Stimulated activated CD4-positive, alpha-beta T cell treated with anti-CD3 and anti-CD28 coated beads, Interleukin-4, amount 100 ng/mL, for 24 hours (primary cell): ENCODE results near the gene SCGB3A2.
"Not testable (repeated sequence)": the region's sequence is repeated elsewhere in the genome, so short reads cannot be mapped to it uniquely, and the experiment has no call there.

ENCODE experiments used
- DNase-seq: peaks from one replicate; pipeline ENCODE4 v3.0.0-alpha.2; 2020

SCGB3A2 gene

GRCh38 chr5:147869112-147869511 lies 9.4 kb upstream of the SCGB3A2 start:
- DNase-seq: no peak

DNA sequence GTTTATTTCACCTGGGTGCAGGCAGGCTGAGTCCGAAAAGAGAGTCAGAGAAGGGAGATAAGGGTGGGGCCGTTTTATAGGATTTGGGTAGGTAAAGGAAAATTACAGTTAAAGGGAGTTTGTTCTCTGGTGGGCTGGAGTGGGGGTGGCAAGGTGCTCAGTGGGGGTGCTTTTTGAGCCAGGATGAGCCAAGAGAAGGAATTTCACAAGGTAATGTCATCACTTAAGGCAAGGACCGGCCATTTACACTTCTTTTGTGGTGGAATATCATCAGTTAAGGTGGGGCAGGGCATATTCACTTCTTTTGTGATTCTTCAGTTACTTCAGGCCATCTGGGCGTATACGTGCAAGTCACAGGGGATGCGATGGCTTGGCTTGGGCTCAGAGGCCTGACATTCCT lies 8.6 kb upstream of the SCGB3A2 start:
- not testable (repeated sequence) for DNase-seq

DNA sequence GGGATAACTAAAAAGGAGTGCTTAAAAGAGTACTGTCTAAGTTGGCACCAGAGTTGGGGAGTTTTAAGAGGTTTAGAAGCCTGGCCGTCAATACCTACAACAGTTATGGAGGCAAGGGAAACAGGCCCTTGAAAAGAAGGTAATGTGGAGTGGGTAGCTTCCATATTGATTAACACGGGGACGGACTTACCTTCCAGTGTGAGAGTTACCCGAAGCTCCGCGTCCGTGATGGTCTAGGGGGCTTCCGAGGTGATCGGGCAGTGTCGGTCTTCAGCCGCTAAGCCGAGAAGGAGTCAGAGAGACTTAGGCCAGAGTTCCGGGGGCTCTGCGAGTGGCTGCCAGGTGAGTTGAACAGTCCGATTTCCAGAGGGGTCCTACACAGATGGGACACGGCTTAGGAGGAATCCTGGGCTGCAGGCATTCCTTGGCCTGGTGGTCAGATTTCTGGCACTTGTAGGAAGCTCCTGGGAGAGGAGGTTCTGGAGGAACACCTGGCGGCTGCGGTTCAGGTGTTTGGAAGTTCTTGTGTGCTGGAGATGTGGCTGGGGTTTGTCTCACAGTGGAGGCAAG lies 6.4 kb upstream of the SCGB3A2 start:
- not testable (repeated sequence) for DNase-seq

DNA sequence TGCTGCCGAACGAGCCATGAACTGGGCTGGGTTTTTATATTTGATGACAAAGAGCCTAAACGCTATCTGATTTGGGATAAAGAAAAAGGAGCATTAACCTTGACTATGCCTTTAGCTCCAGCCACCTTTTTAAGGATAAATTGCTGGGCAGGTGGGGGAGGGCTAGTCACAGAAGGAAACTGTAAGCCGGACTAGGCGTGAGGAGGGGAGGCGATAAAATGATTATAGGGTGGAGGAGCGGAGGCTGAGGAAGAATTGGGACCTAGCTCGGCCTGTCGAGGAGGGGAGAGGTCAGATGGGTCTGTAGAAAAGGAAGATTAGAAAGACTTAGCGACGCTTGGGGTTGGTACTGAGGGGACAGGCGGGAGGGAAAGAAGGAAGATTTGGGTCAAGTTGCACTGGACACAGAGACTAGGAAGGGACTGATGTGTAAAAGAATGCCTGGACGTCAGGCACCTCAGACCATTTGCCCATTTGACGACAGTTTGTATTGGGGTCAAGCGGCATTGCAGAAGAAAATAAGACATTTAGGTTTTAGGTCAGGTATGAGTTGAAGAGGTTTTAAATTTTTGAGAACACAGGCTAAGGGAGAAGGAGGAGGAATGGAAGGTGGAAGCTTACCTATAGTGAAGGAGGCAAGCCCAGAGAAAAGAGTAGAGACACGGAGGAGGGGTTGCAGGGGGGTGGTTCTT lies 5.6 kb upstream of the SCGB3A2 start:
- not testable (repeated sequence) for DNase-seq

DNA sequence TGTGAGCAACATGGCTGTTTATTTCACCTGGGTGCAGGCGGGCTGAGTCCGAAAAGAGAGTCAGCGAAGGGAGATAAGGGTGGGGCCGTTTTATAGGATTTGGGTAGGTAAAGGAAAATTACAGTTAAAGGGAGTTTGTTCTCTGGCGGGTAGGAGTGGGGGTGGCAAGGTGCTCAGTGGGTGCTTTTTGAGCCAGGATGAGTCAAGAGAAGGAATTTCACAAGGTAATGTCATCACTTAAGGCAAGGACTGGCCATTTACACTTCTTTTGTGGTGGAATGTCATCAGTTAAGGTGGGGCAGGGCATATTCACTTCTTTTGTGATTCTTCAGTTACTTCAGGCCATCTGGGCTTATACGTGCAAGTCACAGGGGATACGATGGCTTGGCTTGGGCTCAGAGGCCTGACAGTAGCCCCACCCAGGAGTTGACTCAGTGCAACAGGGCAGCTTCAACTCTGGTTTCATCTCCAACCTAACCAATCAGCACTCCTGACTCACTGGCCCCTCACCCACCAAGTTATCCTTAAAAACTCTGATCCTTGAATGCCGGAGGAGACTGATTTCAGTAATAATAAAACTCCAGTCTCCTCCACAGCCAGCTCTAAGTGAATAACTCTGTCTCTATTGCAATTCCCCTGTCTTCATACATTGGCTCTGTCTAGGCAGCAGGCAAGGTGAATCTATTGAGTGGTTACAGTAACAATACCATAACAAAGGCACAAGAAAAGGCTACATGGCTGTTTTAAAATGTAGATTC lies 4.2 kb upstream of the SCGB3A2 start:
- not testable (repeated sequence) for DNase-seq

GRCh38 chr5:147874910-147875367 lies 3.6 kb upstream of the SCGB3A2 start:
- DNase-seq: no peak

- DNase-seq: no peak
Measured at GRCh38 chr5:147876141-147876540, 2.4 kb upstream of the SCGB3A2 start.

GRCh38 chr5:147876626-147877025 lies 1.9 kb upstream of the SCGB3A2 start:
- DNase-seq: no peak

GRCh38 chr5:147879784-147880183 lies 1.3 kb downstream of the SCGB3A2 start:
- DNase-seq: no peak

GRCh38 chr5:147880487-147880886 lies 2.0 kb downstream of the SCGB3A2 start:
- no peak for DNase-seq

GRCh38 chr5:147882586-147883313 lies 4.2 kb downstream of the SCGB3A2 start:
- no peak for DNase-seq

DNA sequence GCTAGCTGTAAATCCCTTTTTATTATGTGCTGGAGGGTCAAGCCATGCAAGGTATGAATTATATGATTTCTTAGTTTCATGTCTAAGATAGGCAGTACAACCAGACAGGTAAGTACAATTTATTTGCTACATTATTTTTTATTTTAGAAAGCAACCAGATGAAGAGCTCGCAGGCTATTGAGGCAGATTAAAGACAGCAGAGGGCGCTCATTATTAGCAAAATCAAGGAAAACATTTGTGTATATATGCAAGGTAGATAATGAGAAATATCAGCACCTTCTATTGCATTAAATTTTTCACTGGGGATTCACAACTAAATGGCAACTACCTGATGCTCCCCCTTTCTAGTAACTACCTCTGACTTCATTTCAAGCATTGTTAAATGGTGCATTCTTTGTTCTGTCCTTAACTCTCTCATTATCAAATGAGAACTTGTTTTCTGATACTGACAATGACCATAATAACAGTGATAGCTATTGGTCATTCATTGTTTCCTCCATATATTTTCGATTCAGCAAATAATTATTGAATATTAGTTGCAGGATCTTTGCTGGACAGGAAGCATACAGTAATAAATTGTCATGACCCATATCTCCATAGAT lies 8.6 kb downstream of the SCGB3A2 start:
- no peak for DNase-seq

DNA sequence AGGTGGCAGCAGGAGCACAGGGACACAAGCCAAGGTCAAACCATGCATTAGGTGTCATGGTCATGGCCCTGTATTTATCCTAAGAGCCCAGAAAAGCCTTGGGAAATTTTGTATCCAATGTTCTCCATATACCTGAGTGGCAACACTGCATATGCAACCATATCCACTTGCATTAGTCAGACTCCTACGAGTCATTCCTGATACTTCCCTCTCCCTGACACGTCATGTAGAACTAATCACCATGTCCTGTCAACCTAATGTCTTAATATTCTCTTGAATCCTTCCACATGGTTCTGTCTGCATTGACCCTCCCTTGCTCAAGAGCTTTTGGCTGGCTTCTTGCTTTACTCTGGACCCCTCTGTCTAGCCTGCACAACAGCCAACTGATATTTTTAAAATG lies 9.4 kb downstream of the SCGB3A2 start:
- no peak for DNase-seq

- DNase-seq: no peak
Measured at GRCh38 chr5:147892696-147893296, 14.3 kb downstream of the SCGB3A2 start.

DNA sequence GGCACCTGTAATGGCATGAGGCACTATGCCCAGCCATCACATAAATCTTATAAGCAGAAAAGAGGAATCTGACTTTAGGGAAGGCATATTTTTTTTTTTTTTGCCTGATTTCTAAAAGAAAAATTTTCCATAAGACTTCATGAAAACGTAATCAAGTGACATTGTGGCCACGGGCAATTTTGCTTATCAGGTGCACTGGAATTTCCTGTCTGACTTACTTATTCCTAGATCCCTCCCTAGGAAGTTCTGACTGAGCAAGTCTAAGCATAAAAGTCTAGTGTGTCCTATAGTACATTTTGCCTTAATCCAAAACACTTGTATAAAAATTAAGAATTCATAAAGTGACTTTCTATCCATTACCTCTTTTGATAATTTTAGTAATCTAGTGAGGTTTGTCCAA lies 15.3 kb downstream of the SCGB3A2 start:
- DNase-seq: no peak

- DNase-seq: no peak
Measured at GRCh38 chr5:147895864-147896263, 17.4 kb downstream of the SCGB3A2 start.

GRCh38 chr5:147898875-147899401 lies 20.4 kb downstream of the SCGB3A2 start:
- DNase-seq: no peak

GRCh38 chr5:147901599-147902039 lies 23.1 kb downstream of the SCGB3A2 start:
- no peak for DNase-seq

- DNase-seq: no peak
Measured at GRCh38 chr5:147902609-147903115, 24.2 kb downstream of the SCGB3A2 start.

GRCh38 chr5:147904110-147904509 lies 25.6 kb downstream of the SCGB3A2 start:
- no peak for DNase-seq

- DNase-seq: no peak
Measured at GRCh38 chr5:147906326-147907095, 28.0 kb downstream of the SCGB3A2 start, which contains the start of gene C5orf46. Gene C5orf46, minus strand, starts transcription at chr5:147906538. Its CDS starts 37 bp downstream, at chr5:147906501.
